NCI-H510A (cell line): Measurements from ENCODE around the gene METTL6.
A peak's percentile ranks its signal among the peaks of the same experiment; 100 is the strongest.
"Not testable (repeated sequence)": the region's sequence is repeated elsewhere in the genome, so short reads cannot be mapped to it uniquely, and the experiment has no call there.

Experiments used
- DNase-seq: peaks from one replicate; lab custom pipeline; 2025; lab: John Stamatoyannopoulos, UW

METTL6 gene

DNA sequence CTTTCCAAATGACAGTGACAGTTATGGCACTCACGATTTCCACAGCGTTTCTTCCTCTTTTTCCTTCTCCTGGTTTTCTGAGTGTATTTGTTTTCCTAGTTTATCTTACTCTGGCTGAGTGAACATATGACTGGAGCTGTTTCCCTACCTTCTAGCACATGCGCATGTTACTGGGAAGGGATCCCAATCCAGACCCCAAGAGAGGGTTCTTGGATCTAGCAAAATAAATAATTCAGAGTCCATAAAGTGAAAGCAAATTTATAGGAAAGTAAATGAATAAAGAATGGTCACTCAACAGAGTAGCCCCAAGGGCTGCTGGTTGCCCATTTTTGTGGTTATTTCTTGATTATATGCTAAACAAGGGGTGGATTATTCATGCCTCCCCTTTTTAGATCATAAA is 23.8 kb downstream of the METTL6 start:
- DNase-seq = no peak

DNA sequence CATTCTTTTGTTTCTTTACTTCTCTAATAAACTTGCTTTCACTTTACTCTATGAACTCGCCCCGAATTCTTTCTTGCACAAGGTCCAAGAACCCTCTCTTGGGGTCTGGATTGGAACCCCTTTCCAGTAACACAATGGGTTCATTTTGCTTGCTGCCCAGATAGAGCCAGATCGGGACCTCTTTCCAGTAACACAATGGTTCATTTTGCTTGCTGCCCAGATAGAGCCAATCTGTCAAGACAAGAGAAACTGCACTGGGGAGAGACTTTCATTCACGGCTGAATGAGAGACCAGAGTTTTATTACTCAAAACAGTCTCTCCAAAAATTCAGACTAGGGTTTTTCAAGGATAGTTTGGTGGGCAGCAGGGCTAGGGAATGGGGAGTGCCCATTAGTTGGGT is 25.4 kb downstream of the METTL6 start:
- DNase-seq = no peak

GRCh38 chr3:15399970-15400369 is 27.4 kb downstream of the METTL6 start:
- no peak for DNase-seq

GRCh38 chr3:15398731-15399133 is 28.6 kb downstream of the METTL6 start:
- not testable (repeated sequence) for DNase-seq

DNA sequence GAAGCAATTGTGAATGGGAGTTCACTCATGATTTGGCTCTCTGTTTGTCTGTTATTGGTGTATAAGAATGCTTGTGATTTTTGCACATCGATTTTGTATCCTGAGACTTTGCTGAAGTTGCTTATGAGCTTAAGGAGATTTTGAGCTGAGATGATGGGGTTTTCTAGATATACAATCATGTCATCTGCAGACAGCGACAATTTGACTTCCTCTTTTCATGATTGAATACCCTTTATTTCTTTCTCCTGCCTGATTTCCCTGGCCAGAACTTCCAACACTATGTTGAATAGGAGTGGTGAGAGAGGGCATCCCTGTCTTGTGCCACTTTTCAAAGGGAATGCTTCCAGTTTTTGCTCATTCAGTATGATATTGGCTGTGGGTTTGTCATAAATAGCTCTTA is 34.1 kb downstream of the METTL6 start:
- not testable (repeated sequence) for DNase-seq

GRCh38 chr3:15391007-15391406 is 36.3 kb downstream of the METTL6 start:
- no peak for DNase-seq

- no peak for DNase-seq
These were observed 36.9 kb downstream of the METTL6 start for GRCh38 chr3:15390460-15390859.

DNA sequence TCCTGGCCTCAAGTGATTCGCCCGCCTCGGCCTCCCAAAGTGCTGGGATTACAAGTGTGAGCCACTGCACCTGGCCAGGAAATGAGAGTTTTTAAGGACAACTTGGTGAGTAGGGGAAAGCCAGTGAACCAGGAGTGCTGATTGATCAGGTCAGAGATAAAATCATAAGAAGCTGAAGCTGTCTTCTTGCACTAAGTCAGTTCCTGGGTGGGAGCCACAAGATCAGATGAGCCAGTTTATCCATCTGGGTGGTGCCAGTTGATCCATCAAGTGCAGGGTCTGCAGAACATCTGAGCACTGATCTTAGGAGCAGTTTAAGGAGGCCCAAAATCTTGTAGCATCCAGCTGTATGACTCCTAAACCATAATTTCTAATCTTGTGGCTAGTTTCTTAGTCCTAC is 39.0 kb downstream of the METTL6 start:
- not testable (repeated sequence) for DNase-seq

DNA sequence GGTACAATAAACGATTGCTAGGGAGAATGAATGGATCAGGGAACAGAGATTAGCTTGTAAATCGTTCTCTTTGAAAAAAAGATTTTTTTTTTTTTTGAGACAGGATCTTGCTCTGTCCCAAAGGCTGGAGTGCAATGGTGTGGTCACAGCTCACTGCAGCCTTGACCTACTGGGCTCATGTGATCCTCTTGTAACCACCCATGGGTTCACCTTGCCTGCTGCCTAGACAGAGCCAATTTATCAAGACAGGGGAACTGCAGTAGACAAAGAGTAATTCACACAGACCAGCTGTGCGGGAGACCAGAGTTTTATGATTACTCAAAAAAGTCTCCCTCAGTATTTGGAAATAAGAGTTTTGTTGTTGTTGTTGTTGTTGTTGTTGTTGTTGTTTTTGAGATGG is 39.6 kb downstream of the METTL6 start:
- no peak for DNase-seq

DNA sequence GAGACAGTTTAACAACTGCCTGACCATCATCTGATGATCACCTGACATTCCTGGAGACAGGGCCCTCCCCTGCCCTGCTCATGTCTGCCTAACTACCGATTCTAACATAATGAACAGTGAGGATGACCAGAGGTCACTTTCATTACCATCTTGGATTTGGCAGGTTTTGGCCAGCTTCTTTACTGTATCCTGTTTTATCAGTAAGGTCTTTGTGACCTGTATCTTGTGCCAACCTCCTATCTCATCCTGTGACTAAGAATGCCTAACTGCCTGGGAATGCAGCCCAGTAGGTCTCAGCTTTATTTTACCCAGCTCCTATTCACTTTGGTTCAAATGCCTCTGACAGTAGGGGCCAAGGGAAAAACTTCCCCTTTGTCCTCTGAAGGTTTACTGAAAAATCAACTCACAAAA is 40.2 kb downstream of the METTL6 start:
- DNase-seq = no peak

DNA sequence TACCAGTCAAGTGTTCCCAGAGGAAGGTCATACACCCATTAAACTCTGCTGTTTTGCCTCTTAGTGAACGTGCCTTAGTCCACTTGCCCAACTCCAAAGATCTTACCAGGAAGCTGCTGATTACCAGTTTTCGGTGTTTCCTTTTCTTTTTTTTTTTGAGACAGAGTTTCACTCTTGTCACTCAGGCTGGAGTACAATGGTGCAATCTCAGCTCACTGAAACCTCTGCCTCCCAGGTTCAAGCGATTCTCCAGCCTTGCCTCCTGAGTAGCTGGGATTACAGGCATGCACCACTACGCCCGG is 40.7 kb downstream of the METTL6 start:
- DNase-seq = not testable (repeated sequence)

GRCh38 chr3:15385901-15386653 is 41.3 kb downstream of the METTL6 start:
- no peak for DNase-seq

DNA sequence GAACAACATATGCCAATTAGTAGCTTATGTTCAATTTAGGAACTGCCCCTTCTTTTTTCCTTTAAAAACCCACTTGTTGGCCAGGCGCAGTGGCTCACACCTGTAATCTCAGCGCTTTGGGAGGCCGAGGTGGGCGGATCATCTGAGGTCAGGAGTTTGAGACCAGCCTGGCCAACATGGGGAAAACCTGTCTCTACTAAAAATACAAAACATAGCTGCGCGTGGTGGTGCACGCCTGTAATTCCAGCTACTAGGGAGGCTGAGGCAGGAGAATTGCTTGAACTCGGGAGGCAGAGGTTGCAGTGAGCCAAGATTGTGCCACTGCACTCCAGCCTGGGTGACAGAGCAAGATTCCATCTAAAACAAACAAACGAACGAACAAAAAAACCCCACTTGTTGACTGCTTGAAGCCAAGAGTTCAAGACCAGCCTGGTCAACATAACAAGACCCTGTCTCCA is 42.1 kb downstream of the METTL6 start:
- not testable (repeated sequence) for DNase-seq

GRCh38 chr3:15384510-15385237 is 42.7 kb downstream of the METTL6 start:
- DNase-seq = no peak

GRCh38 chr3:15382405-15382923 is 44.9 kb downstream of the METTL6 start:
- DNase-seq = no peak

DNA sequence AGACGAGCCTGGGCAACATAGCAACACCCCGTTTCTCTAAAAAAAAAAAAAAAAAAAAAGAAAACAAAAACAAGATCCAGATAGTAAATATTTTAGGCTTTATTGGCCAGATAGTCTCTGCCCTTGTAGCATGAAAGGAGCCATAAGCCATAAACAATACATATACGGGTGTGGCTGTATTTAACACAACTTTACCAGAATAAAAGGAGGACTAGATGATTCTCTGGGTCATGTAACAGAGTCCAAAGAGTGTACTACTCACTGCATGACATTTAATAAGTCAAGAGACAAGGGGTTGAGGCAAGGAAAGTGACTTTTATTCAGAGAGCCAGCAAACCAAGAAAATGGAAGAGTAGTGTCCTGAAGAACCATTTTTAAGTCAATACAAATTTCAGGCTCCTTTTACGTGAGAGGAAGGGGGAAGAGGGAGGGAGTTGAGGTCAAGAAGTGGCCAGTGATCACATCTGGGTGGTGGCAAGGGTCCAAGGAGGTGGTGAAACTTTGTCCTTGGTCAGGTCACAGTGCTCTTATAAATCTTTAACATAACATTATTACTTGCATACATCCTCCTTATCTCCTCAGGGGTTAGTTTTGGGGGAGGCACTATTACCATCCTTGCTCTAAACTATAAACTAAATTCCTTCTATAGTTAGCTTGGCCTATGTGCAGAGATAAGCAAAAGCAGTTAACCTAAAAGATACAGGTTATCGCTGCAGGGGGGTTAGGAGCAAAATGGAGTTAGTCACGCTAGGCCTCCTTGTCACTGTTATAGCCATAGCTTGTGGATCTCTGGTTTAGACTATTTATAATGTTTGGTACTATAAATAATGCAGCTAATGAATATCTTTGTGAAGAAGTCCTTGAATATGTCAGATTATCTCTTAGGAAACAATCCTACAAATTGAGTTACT is 46.1 kb downstream of the METTL6 start:
- DNase-seq = no peak

GRCh38 chr3:15377961-15378791 is 49.2 kb downstream of the METTL6 start:
- peak; percentile 87 for DNase-seq

- DNase-seq = no peak
These were observed 51.8 kb downstream of the METTL6 start for GRCh38 chr3:15375461-15376000.

GRCh38 chr3:15372918-15373317 is 54.4 kb downstream of the METTL6 start:
- DNase-seq = no peak

GRCh38 chr3:15368561-15369135 is 58.7 kb downstream of the METTL6 start:
- no peak for DNase-seq

DNA sequence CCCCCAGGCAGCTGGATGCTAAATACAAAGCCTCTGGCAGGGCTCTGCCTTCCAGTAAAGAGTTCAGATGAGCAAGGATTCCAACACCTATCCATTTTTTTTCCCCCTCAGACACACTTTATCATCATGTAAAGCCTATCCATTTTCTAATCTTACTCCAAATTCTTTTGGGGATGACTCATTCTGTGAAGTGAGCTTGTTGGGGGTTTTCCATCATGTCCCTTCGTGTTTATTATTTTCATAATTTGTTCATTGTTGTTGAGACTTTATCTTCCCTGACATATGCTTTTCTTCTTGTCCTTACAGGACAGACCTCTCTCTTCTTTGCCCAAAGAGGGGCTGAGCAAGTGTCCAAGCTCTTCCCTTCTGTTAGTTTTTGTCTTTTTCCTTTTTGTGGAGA is 60.3 kb downstream of the METTL6 start:
- DNase-seq = no peak
